ENCODE results near the gene HBE1.
"Not testable (repeated sequence)": the region's sequence is repeated elsewhere in the genome, so short reads cannot be mapped to it uniquely, and the experiment has no call there.

HBE1 gene
- total RNA-seq = 0 reads per million in 18 experiments

DNA sequence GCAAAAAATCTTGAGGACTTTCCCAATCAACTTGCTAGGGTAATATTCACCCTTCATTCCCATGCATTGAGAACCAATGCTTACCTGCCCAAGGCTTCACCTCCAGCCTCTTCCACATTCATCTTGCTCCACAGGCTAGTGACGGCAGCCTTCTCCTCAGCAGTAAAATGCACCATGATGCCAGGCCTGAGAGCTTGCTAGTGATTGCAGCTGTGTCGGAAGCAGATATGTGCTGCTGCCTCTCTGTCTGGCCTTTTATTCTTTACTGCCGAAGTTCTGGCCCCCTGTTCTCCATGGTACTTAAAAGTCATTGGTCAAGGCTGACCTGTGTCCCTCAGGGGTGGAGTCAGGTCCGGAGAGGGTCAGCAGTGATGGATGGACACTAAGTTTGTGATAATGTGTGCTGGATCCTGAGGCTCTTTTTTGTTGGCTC is at the start of gene HBE1:
Gene HBE1 (minus strand): TSS at position 231 of the 433 bp plus-strand sequence. CDS start 55 bp downstream, at position 176.
- DNase-seq = no peak

DNA sequence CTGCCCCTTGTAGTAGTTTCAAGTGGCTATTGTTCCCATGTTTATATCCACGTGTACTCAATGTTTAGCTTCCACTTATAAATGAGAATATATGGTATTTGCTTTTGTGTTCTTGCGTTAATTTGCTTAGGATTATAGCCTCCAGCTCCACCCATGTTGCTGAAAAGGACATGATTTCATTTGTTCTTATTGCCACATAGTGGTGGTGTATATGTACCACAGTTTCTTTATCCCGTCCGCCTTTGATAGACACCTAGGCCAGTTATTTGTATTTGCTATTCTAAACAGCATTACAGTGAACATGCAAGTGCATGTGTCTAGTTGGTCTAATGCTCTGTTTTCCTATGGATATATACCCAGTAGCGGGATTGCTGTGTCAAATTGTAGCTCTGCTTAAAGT is 47.5 kb upstream of the HBE1 start:
- DNase-seq = no peak

DNA sequence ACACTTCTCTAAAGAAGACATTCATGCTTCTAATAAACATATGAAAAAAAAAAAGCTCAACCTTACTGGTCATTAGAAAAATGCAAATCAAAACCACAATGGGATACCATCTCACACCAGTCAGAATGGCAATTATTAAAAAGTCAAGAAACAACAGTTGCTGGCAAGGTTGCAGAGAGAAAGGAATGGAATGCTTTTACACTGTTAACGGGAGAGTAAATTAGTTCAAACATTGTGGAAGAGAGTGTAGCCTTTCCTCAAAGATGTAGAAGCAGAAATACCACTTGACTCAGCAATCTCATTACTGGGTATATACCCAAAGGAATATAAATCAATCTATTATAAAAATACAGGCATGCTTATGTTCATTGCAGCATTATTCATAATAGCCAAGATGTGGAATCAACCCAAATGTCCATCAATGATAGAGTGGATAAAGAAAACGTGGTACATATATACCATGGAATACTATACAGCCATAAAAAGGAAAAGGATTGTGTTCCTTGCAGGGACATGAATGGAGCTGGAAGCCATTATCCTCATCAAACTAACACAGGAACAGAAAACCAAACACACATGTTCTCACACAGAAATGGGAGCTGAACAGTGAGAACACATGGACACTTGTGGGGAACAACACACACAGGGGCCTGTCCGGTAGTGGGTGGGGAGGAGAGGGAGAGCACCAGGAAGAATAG is 43.7 kb upstream of the HBE1 start:
- DNase-seq = not testable (repeated sequence)

DNA sequence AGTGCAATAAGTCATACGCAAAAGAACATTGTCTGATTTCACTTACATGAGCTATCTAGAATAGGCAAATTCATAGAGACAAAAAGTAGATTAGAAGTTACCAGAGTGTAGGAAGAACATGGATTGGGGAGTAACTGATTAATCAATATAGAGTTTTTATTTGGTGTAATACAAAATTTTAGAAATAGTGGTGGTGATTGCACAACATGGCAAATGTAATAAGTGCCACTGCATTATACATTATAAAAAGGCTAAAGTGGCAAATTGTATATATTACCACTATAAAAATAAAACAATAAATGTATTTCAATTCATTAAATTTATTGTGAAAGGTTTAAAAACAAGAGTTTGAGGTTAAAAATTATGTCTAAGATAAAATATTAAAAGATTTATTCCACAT is 40.7 kb upstream of the HBE1 start:
- no peak for DNase-seq

DNA sequence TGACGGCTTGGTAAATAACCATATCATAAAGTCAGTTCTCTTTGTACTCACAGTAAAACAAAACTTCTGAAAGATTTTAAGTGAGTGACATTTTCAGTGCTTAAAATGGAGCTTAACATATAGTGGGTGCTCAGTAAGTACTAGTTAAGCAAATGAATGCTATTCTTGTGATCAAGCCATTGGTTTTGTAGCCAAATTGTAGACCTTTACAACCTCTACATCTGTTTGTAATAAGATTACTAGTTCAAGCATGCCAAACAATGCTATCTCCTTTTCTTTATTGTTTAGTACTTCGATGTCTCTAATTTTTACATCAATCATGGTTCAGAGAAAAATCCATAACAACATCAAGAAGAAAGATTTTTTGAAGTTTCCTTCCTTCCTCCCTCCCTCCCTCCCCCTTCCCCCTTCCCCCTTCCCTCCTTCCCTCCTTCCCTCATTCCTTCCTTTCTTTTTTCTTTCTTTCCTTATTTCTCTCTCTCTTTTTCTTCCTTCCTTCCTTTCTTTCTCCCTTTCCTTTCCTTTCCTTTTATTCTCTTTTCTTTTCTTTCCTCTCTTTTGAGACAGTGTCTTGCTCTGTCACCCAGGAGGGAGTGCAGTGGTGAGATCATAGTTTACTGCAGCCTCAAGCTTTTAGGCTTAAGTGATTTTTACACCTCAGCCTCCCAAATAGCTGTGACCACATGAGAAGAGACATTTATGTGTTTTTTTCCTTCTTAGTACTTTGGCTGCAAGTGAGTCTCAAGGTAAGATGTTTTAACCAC is 37.7 kb upstream of the HBE1 start:
- no peak for DNase-seq

DNA sequence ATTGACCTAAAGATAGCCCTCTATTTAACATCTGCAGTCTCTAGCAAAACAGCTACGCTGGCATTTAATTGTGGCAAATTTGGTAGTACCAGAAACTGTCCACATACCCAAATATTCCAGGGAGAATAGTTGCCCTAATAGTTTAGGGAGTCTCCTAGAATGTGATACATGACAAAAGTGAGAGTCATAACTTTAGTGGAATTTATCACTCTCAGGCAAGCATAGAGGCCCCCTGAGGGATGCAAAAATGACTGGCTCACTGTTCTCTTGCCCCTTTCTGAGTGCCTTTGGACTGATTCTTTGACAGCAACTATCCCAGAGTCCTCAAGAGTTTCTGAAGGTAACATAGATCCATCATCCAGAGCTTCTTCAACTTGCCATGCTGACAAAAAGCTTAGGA is 34.3 kb upstream of the HBE1 start:
- no peak for DNase-seq

DNA sequence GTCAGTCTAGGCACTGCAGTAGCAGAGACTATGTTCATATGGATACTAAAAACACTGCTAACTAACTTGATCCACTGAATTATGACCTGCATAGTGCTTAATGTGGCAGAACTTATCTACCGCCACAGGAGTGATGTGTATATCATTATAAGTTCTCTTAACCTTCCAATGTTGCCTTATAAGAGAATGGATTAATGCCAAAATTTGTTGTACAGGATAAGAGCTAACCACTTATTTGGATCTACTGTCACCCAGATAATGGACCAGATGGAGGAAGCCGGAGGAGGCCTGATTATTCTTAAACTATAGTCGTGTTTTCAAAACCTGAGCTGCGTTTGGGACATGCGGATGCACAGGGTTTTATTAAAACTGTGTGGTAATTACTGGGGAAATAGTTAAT is 33.9 kb upstream of the HBE1 start:
- DNase-seq = no peak

DNA sequence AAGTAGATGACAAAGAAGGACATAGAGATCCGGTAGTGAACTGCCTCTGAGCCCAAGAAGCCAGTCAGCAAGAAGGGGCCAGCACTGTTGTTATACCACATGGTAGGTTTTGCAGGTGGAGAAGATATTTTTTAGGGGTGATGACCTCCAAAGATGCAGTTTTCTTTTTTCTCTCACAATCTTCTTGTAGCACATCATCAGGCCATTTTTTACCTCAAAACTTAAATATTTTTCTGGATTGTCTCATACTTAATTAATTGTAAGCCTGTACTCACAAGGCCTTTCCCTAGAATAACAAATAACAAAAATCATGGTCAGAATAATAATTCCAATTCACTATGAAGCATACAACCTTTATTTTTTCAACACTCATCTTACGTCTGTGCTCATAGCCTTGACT is 32.1 kb upstream of the HBE1 start, which contains the start of gene OR51B4:
Gene OR51B4 (minus strand): TSS at position 101 of the 400 bp plus-strand sequence. CDS start 0 bp downstream, at position 101.
- DNase-seq = no peak

DNA sequence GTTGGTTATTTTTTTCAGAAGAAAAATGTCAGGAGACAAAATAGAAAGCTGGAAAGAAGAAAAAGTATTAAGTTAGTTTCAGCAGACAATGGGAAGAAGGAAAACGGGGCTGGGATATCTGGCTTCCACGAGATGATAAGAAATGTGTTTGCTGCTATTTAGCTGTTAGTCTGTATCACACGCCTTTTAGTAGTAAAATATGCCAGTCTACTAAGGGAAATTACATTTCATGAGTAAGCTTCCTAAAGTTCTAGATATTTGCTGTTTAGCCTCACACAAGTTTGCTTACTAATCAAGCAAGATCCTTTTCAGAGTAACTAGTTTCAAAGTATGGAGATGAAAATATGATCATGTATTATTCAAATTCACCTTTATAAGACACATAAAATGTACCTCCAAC is 30.5 kb upstream of the HBE1 start:
- no peak for DNase-seq

DNA sequence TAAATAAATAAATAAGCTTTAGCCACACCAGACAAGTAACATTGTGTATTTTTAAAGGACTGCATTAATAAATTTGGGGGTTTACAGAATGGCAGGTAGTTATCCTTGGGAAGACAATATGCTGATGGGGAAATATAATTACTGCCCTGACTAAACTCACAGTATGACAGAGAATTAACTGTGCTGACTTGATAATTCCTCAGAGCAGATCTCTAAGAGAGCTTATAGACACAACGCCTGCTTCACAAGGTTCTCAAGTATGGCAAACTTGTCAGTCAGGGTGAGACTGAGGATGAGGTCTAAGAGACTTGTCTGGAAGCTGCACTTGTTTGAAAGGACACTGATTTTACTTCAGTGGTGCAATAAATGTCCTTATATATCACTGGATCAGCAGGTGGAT is 28.7 kb upstream of the HBE1 start:
- no peak for DNase-seq

DNA sequence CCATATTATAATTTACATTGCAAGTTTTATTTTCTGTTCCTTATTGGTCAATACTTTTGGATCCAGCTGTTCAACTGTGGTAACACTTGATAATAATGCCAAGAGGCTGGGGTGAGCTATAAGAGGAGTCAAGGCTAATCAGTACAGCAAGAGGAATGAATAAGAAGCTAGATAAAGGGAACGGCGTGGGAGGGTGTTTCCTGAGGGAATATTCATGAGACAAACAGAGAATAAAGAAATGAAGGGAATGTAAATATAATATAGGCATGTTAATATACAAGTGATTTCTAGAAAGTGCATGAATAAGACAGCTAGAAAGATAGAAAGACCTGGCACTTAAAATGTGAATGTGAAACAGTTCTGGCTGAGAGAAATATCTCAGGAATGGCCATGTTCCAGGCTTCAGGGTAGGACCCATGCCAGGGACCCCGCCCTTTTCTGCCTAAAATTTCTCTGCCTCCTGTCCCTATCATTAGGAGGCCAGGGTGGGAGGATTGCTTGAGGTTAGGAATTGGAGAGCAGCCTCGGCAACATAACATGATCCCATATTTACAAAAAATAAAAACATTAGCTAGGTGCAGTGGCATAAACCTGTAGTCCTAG is 28.1 kb upstream of the HBE1 start:
- DNase-seq = no peak

DNA sequence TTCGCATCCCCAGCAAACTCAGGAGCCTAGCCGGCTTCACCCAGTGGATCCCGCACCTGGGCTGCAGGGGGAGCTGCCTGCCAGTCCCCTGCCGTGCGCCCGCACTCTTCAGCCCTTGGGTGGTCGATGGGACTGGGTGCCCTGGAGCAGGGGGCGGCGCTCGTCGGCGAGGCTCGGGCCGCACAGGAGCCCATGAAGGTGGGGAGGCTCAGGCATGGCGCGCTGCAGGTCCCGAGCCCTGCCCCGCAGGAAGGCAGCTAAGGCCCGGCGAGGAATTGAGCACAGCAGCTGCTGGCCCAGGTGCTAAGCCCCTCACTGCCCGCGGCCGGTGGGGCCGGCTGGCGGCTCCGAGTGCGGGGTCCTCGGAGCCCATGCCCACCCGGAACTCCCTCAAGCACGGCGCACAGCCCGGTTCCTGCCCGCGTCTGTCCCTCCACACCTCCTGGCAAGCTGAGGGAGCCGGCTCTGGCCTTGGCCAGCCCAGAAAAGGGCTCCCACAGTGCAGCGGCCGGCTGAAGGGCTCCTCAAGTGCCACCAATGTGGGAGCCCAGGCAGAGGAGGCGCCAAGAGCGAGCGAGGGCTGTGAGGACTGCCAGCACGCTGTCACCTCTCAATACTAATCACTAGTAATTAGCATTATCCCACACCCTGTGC is 24.7 kb upstream of the HBE1 start:
- DNase-seq = not testable (repeated sequence)

DNA sequence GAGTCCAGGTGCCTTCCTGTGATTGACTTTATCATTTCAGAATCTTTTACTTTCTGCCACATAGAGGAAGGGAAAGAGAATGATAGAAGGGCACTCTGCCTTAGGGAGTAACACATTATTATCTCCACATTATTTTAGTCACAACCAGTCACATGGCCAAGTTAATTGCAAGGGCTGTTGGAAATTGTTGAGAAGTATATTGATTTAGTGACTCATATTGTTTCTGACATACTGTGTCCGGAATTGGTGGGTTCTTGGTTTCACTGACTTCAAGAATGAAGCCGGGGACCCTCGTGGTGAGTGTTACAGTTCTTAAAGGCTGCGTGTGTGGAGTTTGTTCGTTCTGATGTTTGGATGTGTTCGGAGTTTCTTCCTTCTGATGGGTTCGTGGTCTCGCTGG is 23.3 kb upstream of the HBE1 start:
- no peak for DNase-seq

DNA sequence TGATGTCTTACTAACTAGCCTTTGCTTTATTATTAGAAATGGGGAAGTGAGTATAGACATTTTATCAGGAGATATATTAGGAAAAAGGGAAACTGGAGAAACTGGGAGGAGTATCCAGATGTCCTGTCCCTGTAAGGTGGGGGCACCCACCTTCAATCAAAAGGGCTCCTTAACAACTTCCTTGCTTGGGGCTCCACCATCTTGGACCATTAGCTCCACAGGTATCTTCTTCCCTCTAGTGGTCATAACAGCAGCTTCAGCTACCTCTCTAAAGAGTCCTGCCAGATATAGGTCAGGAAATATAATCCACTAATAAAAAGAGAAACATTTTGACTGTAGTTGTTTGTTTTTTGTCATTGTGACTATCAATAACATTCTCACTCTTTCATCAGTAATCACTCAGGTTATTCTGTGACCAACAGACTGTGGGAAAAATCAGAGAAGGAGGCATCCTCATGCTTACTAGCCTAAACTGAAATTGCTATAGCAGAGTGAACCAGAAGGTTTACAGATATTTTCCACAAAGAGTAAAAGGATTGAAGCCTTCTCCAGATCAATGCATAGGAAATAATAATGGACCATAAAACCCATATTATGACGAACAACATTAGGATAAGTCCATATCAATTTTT is 21.6 kb upstream of the HBE1 start:
- DNase-seq = peak; percentile 10 to 13

DNA sequence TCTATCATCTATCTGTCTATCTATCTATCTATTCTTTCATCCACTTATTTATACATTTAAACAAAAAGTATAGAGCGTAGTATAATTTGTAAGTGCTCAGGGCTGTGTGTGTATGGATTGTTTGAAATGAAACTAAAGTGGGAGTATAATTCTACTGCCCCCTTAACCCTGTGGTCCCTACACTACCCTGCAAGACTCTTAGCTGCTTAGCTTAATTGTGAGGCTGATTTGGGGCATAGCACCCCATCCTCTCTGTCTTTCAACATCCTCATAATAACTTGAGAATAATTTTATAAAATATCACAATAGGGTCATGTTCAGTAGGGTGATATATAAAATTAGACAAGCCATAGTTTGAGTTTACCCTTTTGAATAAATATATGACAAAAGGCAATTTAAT is 20.4 kb upstream of the HBE1 start:
- DNase-seq = no peak

DNA sequence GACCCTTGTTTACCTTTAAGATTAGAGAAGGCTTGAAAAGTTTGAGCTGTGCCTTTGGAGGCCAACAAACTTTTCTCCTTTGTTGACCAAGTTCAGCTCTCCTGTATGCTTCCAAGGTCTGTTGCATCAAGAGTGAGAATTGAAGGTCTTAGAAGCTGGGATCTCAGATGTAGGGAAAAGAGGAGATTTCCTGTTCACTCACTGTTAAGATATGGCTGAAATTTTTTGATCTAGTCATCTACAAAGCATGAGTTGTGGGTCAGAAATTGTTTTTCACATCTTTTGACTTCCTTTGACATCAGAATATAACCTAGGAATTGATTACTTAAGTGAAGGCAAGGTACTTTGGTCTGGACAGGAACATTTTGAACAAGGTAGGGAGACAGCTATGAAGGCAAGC is 20.0 kb upstream of the HBE1 start:
- no peak for DNase-seq

DNA sequence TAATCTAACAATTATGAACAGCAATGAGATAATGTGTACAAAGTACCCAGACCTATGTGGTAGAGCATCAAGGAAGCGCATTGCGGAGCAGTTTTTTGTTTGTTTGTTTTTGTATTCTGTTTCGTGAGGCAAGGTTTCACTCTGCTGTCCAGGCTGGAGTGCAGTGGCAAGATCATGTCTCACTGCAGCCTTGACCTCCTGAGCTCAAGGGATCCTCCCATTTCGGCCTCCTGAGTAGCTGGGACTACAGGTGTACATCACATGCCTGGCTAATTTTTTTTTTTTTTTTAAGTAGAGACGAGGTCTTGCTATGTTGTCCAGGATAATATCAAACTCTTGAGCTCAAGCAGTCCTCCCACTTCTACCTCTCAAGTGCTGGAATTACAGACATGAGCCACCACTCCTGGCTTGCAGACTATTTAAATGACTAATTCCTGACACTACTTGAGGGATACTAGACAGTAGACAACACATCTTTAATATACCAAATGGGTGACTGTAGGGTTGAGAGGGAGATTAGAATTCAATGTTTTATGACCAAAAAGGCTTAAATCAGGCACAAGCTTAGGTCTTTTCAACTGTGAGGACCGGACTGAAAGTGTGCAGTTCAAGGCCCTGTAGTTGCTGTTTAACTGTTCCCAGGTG is 19.3 kb upstream of the HBE1 start:
- DNase-seq = no peak

DNA sequence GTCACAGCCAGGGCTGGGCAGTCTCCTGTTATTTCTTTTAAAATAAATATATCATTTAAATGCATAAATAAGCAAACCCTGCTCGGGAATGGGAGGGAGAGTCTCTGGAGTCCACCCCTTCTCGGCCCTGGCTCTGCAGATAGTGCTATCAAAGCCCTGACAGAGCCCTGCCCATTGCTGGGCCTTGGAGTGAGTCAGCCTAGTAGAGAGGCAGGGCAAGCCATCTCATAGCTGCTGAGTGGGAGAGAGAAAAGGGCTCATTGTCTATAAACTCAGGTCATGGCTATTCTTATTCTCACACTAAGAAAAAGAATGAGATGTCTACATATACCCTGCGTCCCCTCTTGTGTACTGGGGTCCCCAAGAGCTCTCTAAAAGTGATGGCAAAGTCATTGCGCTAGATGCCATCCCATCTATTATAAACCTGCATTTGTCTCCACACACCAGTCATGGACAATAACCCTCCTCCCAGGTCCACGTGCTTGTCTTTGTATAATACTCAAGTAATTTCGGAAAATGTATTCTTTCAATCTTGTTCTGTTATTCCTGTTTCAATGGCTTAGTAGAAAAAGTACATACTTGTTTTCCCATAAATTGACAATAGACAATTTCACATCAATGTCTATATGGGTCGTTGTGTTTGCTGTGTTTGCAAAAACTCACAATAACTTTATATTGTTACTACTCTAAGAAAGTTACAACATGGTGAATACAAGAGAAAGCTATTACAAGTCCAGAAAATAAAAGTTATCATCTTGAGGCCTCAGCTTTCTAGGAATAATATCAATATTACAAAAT is 18.6 kb upstream of the HBE1 start:
- DNase-seq = no peak

DNA sequence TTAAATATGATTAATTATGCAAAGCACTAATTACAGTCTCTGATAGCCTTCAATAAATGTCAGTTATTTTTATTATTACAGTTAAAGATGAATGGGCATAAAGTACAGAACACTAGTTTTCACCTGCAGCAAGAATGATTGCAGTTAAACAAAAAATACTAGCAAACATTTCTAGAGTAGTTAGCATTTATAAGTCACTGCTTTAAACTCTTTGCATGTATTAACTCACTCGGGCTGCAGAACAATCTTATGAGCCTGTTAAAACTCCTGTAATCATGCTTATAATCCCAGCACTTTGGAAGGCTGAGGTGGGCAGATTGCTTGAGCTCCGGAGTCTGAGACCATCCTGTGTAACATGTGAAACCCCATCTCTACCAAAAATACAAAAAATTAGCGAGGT is 17.2 kb upstream of the HBE1 start:
- DNase-seq = no peak

DNA sequence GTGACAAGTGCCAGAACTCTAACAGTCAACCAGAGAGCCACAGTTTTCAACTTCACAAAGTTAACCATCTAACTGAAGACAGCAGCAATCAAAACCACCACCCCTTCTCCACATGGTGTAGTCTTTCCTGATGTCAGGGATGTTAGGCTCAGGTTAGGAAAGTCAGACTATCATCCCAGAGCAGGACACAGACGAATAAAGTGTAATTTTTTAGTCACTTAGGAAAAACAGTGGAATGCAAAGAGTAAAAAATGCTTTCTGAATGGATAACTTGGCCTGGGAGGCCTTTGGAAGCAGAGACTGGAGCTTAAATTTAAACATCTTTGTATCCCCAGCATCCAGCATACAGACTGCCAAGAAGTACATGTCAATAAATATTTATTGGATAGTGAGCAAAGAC is 16.6 kb upstream of the HBE1 start:
- DNase-seq = no peak

DNA sequence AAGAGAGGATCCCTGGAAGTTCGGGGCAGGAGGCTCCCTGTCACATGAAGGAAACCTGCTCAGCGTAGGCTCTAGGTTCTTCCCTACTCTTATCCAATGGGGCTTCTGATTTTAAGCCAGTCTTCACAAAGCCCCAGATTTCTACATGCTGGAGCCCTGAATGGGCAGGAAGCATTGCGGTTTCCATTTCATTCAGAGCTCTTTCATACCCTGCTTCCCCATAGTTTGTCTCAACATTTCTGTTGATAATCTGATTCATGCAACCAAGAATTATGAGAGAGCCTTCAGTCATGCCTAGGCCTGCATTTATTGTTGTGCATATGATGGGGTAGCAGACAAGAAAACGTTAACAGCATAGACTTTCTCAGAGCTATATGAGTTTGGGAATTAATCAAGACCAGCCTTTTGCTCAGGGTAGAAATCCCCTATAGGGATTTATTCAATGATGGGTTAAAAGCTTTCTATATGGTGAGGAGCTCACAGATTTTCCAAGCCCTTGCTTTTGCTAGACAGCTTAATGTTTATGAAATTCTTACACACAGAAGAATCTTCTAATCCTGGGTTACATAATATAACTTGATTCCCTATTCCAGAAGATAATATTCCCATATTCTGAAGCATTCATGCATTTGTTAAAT is 16.1 kb upstream of the HBE1 start:
- DNase-seq = no peak

Measured in inflammatory macrophage (primary cell).